C4-2B (cell line): ENCODE measurements around the gene SKOR2.

Experiments used
- CTCF ChIP-seq: fragments of 450-650 bp; conservative IDR thresholded peaks from 2 replicates; pipeline ENCODE4 v1.5.1; 2017; ENCODE audit warnings: mild to moderate bottlenecking
- ZFX ChIP-seq: fragments of 450-650 bp; IDR thresholded peaks from 2 replicates; pipeline ENCODE4 v1.6.1; 2017

DNA sequence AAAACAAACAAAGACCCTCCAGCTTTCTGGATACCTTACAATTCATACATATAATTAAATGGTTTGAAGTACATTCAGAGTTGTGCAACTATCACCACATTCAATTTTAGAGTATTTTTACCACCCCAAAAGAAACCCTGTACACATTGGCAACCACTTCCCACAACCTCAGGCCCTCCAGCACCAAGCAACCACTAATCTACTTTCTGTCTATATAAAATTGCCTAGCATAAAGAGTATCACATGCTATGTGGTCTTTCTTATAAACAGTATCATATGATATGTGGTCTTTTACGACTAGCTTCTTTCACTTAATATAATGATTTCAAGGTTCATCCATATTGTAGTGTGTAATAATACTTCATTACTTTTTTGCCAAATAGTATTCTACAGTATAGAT is 82.5 kb downstream of the SKOR2 start:
- TF ChIP-seq CTCF, result no peak
- TF ChIP-seq ZFX, result no peak
